Measurements from ENCODE around the gene RAB31.

The RAB31 gene

DNA sequence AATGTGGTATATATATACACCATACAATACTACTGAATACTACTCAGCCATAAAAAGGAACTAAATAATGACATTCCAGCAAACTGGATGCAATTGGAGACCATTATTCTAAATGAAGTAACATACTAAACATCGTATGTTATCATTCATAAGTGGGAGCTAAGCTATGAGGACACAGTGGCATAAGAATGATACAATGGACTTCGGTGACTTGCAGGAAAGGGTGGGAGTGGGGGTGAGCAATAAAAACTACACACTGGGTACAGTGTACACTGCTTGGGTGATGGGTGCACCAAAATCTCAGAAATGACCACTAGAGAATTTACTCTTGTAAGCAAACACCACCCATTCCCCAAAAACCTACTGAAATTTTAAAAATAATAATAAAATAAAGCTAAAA is 87.9 kb downstream of the RAB31 start:
- DNase-seq, result no peak

GRCh38 chr18:9796935-9797549 is 88.9 kb downstream of the RAB31 start:
- DNase-seq, result peak; percentile 40

DNA sequence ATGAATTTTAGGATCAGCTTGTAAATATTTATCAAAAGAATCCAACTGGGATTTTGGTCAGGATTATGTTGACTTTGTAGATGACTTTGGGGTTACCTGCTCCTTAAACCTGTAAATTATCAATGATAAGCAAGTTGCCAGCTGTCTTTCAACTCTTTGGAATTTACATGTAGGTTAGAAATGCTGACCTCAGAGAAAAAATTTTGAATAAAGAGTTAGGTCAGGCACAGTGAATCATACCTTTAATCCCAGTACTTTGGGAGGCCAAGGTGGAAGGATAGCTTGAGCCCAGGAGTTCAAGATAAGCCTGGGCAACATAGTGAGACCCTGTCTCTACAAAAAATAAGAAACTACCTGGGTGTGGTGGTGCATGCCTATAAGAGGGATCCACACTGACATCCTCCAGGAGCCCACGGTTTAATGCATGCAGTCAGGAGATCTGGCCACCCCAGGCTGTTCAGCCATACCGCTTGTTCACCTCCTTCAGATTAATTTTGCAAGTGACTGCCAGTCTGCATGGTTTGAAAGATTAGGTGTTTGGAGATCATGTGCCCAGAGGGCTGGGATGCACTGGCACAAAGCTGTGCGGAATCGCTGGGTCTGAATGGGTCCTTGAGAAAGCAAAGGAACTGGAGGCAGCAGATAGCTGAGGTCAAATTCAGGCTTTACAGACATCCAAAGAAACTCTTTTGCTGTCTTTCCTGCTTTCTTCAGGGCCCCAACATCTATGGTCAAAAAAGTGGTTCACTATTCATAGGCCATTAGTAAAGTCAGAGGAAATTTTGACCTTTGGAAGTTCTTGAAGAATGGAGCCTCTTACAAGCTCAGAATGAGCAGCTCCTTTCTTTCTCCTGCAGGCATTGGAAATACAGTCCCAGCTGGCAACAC is 94.3 kb downstream of the RAB31 start:
- DNase-seq, result no peak

DNA sequence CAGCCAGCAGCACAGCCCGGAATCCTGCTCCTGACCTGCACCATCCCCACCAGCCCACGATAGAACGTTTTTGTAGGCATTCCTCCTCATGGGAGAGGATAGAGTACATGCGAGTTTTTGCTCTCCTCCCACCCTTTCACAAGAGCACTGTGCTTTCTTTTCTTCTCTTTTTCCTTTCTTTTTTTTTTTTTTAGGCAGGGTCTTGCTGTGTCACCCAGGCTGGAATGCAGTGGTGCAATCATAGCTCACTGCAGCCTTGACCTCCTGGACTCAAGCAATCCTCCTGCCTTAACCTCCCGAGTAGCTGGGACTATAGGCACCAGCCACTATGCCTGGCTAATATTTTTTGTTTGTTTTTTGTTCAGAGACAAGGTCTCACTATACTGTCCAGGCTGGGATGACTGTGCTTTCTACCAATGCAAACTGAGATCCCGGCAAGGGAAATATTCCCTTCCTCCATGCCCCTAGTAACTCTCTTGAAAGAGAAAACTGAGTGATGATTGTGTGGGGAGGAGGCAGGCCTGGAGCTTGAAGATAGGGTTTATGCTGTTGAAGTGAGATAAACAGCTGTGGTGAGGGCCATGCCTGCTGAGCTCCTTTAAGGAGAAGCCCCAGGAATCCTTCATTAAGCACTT is 95.1 kb downstream of the RAB31 start:
- no peak for DNase-seq

GRCh38 chr18:9803698-9804516 is 95.8 kb downstream of the RAB31 start:
- peak; percentile 72 for DNase-seq

DNA sequence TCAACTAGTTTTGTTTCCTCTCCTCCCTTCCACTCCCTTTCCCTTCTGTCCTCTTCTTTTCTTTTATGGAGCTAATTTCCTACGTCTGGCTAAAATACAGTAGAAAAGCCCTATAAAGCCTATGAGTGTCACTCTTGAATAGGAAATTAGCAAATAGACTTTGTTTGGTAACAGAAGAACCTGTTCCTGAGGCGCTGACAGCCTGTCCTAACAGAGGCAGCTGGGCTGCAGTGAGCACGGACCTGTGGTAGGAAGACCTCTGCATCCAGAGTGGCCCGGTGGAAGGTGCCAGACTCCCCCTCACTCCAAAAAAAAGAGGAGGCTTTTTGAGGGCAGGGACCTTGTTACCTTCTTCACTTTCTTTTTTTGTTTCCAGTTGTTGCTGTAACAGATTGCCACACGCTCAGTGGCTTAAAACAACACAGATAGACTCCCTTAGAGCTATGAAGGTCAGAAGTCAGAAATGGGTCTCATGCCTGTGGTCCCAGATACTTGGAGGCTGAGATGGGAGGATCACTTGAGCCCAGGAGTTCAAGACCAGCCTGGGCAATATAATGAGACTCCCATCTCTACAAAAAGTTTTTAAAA is 96.5 kb downstream of the RAB31 start:
- DNase-seq, result peak; percentile 72

GRCh38 chr18:9806905-9807304 is 98.8 kb downstream of the RAB31 start:
- DNase-seq, result no peak

DNA sequence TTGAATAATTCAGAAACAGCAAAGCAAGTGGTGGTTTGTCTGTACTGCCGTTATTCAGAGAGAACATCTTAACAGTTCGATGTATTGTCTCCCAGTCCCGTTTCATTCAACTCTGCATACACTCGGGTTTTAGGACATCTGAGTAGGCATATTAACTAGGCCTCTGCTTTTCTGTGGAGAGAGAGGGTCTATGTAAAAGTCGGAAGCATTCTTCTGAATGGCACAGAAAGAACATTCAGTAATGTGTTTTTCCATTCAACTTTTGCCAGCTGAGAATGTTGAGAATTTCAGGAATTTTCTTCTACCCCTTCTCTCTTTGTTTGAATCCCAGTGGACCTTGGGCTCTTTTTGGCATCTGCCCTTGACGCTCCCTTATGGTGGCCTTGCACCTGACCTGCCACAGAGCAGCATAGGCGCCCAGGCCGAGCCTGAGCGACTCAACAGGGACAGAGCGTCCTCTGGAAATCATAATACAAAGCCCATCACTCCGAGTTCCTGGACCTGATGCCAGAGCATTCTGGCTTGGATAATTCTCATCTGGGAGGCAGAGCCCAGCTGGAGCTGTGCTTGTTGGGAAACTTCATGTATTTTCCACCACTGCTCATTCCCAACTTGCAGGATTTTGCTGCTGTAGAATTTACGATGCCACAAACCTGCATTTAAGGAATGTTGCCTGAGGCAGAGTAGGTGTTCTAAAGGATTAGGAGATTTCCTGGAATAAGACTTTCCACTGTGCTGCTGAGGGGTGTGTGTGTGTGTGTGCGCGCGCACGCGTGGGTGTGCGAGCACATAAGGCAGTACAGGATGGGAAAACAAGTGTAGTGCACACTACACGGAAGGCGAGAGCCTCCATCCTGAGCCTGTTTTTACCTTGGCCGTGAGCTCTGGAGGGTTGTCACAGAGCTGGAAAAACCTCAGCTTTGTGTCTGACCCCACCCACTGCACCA is 100.5 kb downstream of the RAB31 start:
- no peak for DNase-seq

- DNase-seq, result no peak
Measured at GRCh38 chr18:9809697-9810096, 101.6 kb downstream of the RAB31 start.

GRCh38 chr18:9810299-9810698 is 102.2 kb downstream of the RAB31 start:
- DNase-seq, result no peak

DNA sequence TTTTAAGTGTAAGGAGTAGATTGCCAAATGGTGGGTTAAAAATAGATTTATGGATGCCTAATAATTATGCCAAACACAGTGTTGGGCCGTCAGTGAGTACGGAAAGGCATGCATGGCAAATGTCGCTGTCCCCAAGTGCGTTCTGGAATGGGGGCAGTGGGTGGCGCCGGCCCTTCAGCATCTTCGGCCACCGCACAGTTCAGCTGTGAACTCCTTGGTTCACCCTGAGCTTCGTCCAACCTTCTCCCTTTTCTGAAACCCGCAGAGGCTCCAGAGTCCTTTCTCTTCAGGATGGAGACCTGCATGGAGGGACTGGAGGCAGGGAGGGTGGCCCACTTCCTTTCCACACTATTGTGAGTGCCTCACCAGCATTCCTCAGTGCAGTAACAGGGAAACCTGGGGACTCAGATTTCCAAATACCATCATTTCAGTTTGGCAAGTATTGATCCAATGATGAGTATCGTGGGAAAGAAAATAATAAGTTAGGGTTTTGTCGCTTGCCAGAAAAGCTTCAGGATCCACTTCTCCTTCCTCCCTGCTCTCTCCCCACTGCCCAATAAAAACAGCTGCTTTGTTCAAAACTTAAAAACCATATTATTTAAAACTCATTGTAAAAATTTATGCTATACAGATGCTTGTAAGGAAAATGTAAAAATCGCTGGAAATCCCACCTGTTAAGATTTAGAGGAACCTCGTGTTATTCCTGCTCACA is 103.0 kb downstream of the RAB31 start:
- DNase-seq, result no peak

GRCh38 chr18:9811978-9812377 is 103.9 kb downstream of the RAB31 start:
- DNase-seq, result no peak

DNA sequence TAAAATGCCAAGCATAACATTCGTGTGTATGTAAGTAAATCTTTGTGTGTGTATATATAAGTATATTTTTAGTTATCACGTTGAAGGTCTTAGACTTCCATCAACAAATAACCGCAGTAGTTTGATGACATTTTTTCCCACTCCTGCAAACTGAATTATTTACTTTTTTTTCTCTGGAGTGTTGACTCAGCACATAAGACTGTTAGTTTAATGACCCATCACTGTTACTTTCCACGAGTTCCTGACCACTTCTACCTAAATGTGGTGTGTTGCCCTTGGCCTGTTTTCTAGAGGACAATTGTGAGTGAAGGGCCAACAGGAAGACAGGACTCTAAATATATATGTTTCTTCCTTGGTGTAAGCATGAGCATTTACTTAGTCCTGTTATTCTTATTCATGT is 106.3 kb downstream of the RAB31 start:
- no peak for DNase-seq

GRCh38 chr18:9817286-9817685 is 109.2 kb downstream of the RAB31 start:
- no peak for DNase-seq

DNA sequence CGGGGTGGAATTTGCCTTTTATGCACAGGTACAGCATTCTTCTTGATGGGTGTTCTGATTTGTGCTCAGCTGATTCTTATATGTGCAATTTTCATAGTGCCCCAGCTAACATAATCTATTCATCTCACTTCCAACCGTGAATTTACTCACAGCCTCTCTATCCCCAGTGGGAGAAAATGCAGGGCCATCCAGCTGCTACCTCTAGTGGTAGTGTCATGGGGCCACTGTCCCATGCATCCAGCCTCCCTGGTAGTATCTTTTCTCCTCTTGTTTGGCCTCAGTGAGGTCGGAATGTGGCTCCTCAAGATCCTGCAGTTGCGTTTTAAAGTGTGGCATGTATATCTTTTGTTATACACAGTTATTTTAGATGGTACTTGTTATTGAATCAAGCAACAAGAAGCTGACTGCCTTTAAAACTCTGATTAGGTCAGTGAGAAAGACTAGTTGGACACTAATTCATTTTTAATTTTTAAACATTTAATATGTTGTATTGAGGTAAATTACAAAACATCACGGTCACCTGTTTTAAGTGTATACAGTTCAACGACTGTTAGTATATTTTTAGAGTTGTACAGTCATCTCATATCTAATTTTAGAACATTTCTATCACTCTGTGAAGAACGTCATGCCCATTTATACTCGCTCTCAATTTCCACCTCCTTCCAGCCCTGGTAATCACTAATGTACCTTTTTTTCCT is 109.8 kb downstream of the RAB31 start:
- no peak for DNase-seq

GRCh38 chr18:9818423-9818734 is 110.3 kb downstream of the RAB31 start:
- DNase-seq, result no peak

DNA sequence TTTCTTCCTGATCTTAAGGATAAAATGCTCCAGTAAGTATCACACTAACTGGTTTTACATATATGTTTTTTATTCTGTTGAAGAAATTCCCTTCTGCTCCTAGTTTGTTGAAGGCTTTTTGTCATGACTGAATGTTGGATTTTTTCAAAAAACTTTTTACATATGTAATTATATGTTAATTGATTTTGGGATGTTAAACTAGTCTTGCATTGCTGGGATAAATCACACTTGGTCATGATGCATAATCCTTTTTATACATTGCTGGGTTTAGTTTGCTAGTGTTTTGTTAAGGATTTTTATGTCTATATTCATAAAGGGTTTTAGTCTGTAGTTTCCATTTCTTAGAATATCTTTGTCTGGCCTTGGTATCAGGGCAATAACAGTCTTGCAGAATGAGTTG is 112.0 kb downstream of the RAB31 start:
- no peak for DNase-seq

GRCh38 chr18:9820719-9821118 is 112.6 kb downstream of the RAB31 start:
- no peak for DNase-seq

GRCh38 chr18:9822587-9823185 is 114.6 kb downstream of the RAB31 start:
- no peak for DNase-seq

All from NCI-H345 (cell line).